GM18519 (cell line): Measurements from ENCODE around the gene SHROOM2.
"Not testable (repeated sequence)": the region's sequence is repeated elsewhere in the genome, so short reads cannot be mapped to it uniquely, and the experiment has no call there.

Experiments
- ATAC-seq: cut with Tn5 transposase; IDR thresholded peaks from one replicate; pipeline ENCODE4 v1.9.1; 2021; ENCODE audit warnings: mild to moderate bottlenecking, moderate library complexity; ENCODE audit not compliant: unreplicated experiment, low FRiP score

The SHROOM2 gene

DNA sequence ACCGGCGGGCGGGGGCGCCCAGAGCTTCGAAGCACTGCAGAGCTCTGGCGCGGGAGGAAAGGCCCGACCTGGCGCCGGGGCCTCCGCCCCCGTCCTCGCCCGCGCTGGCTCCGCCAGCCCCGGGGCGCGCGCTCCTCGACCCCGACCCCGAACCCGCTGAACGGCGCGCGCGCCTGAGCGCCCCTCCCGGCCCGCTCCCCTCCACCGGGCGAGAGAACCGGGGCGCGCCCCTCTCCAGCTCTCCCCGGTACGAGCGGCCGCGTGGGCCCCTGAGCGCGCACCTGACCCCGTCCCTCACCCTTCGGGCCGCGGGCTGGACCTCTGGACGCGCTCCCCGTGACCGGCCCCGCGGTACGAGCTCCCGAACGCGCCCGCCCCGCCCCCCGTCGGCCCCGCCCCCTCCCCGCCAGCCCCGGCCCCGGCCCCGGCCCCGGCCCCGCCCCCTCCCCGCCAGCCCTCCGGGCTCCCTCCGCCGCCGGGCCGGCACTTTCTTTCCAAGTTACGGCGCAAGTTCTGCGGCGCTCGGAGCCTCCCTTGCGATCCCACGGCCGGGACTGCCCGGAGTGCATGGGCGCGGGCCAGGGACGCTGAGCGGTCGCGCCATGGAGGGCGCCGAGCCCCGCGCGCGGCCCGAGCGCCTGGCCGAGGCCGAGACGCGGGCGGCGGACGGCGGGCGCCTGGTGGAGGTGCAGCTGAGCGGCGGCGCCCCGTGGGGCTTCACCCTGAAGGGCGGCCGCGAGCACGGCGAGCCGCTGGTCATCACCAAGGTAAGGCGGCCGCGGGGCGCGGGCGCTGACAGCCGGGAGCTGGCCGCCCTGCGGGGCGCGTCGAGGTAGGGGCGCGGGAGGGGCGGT lies at the start of gene SHROOM2:
SHROOM2 (plus strand) TSS at position 486 of the 854 bp plus-strand sequence; CDS start at position 603, 117 bp downstream.
- no peak for ATAC-seq

GRCh38 chrX:9737363-9737762 lies 48.9 kb upstream of the SHROOM2 start:
- no peak for ATAC-seq

- no peak for ATAC-seq
Measured at GRCh38 chrX:9738151-9738550, 48.1 kb upstream of the SHROOM2 start.

GRCh38 chrX:9739130-9739529 lies 47.1 kb upstream of the SHROOM2 start:
- no peak for ATAC-seq

GRCh38 chrX:9745417-9746115 lies 40.7 kb upstream of the SHROOM2 start:
- ATAC-seq, result no peak

- ATAC-seq, result no peak
Measured at GRCh38 chrX:9746148-9746888, 39.9 kb upstream of the SHROOM2 start.

GRCh38 chrX:9747644-9748043 lies 38.6 kb upstream of the SHROOM2 start:
- ATAC-seq, result no peak

- no peak for ATAC-seq
Measured at GRCh38 chrX:9749146-9749692, 37.0 kb upstream of the SHROOM2 start.

GRCh38 chrX:9757366-9757765 lies 28.9 kb upstream of the SHROOM2 start:
- ATAC-seq, result no peak

- ATAC-seq, result no peak
Measured at GRCh38 chrX:9758021-9758638, 28.1 kb upstream of the SHROOM2 start.

DNA sequence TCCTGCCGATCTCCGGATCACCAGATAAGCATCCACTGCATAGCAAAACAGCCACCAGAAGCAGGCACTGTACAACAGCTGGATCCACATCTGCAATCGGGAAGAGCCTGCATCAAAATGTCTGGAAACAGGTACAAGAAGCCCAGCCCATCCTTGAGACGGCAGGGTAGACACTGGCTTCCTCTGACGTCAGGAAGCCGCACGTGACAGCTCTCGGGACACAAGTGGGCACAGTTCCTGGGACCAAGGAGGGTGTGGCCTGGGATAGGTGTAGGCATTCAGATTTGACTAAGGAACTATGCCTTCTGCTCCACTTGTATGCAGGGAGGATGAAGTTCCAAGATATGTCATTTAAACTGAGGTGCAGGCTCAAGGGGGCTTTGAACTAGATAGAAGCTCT lies 26.9 kb upstream of the SHROOM2 start:
- ATAC-seq, result no peak

GRCh38 chrX:9765072-9765736 lies 21.0 kb upstream of the SHROOM2 start:
- no peak for ATAC-seq

DNA sequence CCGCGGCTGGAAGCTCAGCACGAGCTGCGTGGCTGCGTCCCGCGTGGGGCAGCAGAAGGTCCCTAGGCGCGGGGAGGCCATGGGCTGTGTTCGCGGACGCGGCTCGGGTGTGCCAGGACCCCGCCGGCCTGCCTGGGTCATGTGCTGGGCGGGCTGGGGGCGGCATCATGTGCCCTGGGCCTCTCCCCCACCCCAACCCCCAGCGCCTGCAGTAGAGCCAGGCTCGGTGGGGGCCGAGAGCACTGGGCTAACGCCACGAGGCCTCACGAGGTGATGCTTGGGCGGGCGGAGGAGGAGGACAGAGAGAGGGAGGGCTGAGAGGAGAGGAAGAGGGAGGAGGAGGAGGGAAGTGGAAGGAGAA lies 20.5 kb upstream of the SHROOM2 start, which contains the start of gene GPR143:
GPR143 (minus strand) TSS at position 111 of the 361 bp plus-strand sequence; CDS start at position 81, 30 bp downstream.
- no peak for ATAC-seq

DNA sequence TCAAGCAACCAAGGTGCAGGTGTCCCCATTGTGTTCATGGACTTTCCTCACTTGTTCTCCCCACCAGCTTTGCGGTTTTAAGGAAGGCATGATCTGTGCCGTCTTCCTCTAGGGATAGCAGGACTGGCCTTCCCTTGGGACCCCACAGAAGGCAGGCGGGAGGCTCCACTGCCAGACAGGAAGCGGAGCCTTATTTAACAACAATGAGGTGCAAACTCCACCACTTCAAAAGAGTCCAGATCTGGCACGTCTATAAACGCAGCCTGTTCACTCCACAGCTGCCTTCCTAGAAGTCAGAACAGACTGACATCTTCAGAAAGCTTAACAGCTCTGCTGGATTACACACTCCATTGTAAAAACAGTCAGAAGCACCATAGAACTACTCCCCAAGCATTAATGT lies 18.9 kb upstream of the SHROOM2 start:
- ATAC-seq, result no peak

GRCh38 chrX:9768321-9768839 lies 17.8 kb upstream of the SHROOM2 start:
- not testable (repeated sequence) for ATAC-seq

DNA sequence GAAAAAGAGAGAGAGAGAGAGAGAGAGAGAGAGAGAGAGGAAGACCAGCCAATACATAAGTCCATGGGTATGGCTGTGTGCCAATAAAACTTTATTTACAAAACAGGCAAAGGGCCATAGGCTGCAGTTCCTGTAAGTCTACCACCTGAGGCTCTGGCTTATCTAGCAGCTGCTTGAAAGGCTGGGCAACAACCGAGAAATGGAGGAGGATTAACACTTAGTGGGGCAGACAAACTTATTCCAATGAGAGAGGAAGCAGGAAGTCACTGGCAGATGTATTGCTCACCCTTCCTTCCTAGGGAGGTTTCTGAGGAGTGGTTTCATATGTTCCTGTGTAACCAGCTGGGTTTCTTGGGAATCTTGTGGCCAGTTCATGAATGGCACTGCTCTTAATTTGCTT lies 15.9 kb upstream of the SHROOM2 start:
- no peak for ATAC-seq

DNA sequence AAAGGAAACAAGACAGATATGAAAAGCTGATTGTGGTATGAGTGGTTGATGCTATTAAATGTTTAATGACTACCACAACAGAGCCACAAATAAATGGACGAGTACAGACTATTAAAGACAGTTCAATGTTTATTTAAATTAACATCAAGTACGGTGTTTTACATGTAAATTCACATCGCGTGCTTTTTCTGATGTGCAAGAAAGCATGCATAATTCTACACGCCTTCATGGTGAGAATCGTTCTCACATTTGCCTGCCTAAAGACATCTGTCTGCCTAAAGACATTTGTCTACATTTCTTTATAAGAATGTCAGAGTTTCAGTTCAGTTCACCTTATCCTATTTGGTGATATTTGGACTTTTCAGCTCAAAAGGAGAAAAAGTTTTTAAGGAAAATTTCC lies 13.3 kb upstream of the SHROOM2 start:
- ATAC-seq, result no peak

GRCh38 chrX:9775930-9776329 lies 10.3 kb upstream of the SHROOM2 start:
- no peak for ATAC-seq

- ATAC-seq, result no peak
Measured at GRCh38 chrX:9781941-9782340, 4.3 kb upstream of the SHROOM2 start.

GRCh38 chrX:9784332-9784731 lies 1.9 kb upstream of the SHROOM2 start:
- ATAC-seq, result no peak
